GM12874 (cell line): ENCODE data around the gene TFF1.

Experiments
- CTCF ChIP-seq: IDR thresholded peaks from 2 replicates; pipeline ENCODE4 v1.5.1; 2011; ENCODE audit warnings: low read depth, mild to moderate bottlenecking, control low read depth, low read length, moderate library complexity; ENCODE audit not compliant: insufficient read depth

The TFF1 gene

GRCh38 chr21:42317826-42318746 is 48.2 kb downstream of the TFF1 start:
- no peak for TF ChIP-seq CTCF

GRCh38 chr21:42317341-42317741 is 49.0 kb downstream of the TFF1 start:
- no peak for TF ChIP-seq CTCF

GRCh38 chr21:42316891-42317290 is 49.4 kb downstream of the TFF1 start:
- TF ChIP-seq CTCF: no peak

- TF ChIP-seq CTCF: no peak
These were observed 50.9 kb downstream of the TFF1 start, which contains the start of gene TFF3 for GRCh38 chr21:42315296-42315891. Gene TFF3 (minus strand): TSS chr21:42315409. CDS start chr21:42315374, 35 bp downstream.

GRCh38 chr21:42314616-42315295 is 51.6 kb downstream of the TFF1 start:
- TF ChIP-seq CTCF: no peak

- no peak for TF ChIP-seq CTCF
These were observed 52.8 kb downstream of the TFF1 start for GRCh38 chr21:42313501-42313969.

DNA sequence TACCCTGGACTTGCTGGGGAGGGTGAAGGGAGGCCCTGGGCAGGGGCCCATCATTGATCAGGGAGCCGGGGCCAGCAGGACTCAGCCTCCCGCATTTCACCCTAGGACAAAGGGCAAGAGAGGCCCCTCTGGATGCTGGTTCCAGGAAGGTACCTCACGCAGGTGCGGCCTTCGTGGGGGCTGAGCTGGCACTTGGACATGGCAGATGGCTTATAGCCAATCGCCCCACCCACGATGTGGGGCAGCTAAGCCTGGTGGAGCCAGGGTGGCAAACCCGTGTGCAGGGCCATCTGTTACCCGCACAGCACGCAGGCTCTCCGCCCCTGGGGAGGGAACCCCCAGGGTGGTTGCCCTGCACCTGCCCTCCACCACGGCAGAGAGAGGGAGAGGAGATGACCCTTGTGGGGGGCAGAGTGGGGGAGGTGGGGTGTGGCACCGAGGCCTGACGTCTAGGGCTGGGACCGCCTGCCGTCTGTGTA is 53.7 kb downstream of the TFF1 start:
- TF ChIP-seq CTCF: no peak
